K562 (cell line): Measurements from ENCODE around the gene ZNF699. TPM values are rescaled to one million over a fixed set of nuclear protein-coding genes. Genes with fewer than 3 reads are reported as not detected.

Experiments
- ATAC-seq: fragments of 200-7000 bp; cut with Tn5 transposase; 3 replicates; pipeline ENCODE4 v1.9.1; 2020; ENCODE audit warnings: moderate library complexity
- BruUV-seq: library from RNA; stranded (reverse); fragments of 400-500 nt; replicated peaks from 2 replicates; lab custom pipeline; 2021; lab: Mats Ljungman, UMichigan
- CTCF ChIA-PET: fragments of 300-600 bp; formaldehyde crosslinking; extraction: SDS; loops from one replicate; lab custom pipeline; 2021; ENCODE audit warnings: low intra/inter-chr PET ratio; lab: Yijun Ruan, JAX
- POLR2A ChIA-PET: fragments of 300-600, 350-650 bp; sonication (Branson Sonifier 250); formaldehyde crosslinking; extraction: SDS; loops from one replicate; lab custom pipeline; 2021; ENCODE audit warnings: antibody characterized with exemption, inconsistent platforms; lab: Yijun Ruan, JAX
- DNase-seq, 4 experiments: peaks; one replicate each; pipeline versions ENCODE4 v3.0.0 to v3.0.0-alpha.2; 2011 to 2018; ENCODE audit warnings: low spot score in 3 of 4, mixed read lengths in 3 of 4; ENCODE audit errors: extremely low read depth in 1 of 4
- FAIRE-seq: peaks from 2 replicates; lab custom pipeline; 2011; peaks lifted over from hg19 to GRCh38; lab: Jason Lieb, UNC
- H2AFZ ChIP-seq: 2 replicates; pipeline ENCODE4 v1.6.0; 2011; ENCODE audit warnings: low read depth, low read length, control low read depth, inconsistent platforms
- H3K27ac ChIP-seq: fragments of 200-600 bp; 3 replicates; pipeline ENCODE4 v1.8.0; 2011; ENCODE audit warnings: low read depth, mild to moderate bottlenecking, control low read depth, inconsistent platforms, low read length, moderate library complexity, mixed read lengths; ENCODE audit errors: extremely low read depth
- H3K27me3 ChIP-seq, 2 experiments: fragments of 300-600 bp in 1 of 2; 2 replicates in 1 of 2; 3 replicates in 1 of 2; pipeline versions ENCODE4 v1.6.0 to v1.8.0; 2011; ENCODE audit warnings: inconsistent platforms in 2 of 2, low read length in 2 of 2, mild to moderate bottlenecking in 1 of 2, mixed read lengths in 1 of 2, moderate library complexity in 1 of 2; ENCODE audit not compliant: control insufficient read depth in 2 of 2, insufficient read depth in 2 of 2
- H3K36me3 ChIP-seq: fragments of 300-600 bp; 3 replicates; pipeline ENCODE4 v1.8.0; 2011; ENCODE audit warnings: mild to moderate bottlenecking, low read length, inconsistent platforms; ENCODE audit not compliant: control insufficient read depth, insufficient read depth
- H3K4me1 ChIP-seq, 2 experiments: fragments of 200-600 bp in 1 of 2; replicated peaks in 1 of 2; 2 replicates in 1 of 2; 3 replicates in 1 of 2; pipeline versions ENCODE4 v1.5.1 to v1.8.0; 2011; ENCODE audit warnings: inconsistent platforms in 2 of 2, low read length in 2 of 2, mild to moderate bottlenecking in 1 of 2, mixed read lengths in 1 of 2, moderate library complexity in 1 of 2; ENCODE audit not compliant: control insufficient read depth in 2 of 2, insufficient read depth in 2 of 2
- H3K4me2 ChIP-seq: 2 replicates; pipeline ENCODE4 v1.6.1; 2011; ENCODE audit warnings: low read length, control low read depth, inconsistent platforms, mixed read lengths; ENCODE audit not compliant: insufficient read depth
- H3K4me3 ChIP-seq: fragments of 200-600 bp; sonication (generic), shearing (Covaris generic); 2 replicates; pipeline ENCODE4 v1.5.1; 2016; ENCODE audit warnings: control low read depth, inconsistent platforms
- H3K79me2 ChIP-seq: fragments of 200-600 bp; 3 replicates; pipeline ENCODE4 v1.8.0; 2011; ENCODE audit warnings: low read length, inconsistent platforms; ENCODE audit not compliant: control insufficient read depth, insufficient read depth
- H3K9ac ChIP-seq, 2 experiments: 2 replicates each; pipeline versions ENCODE4 v1.6.0 to v1.6.1; 2011; ENCODE audit warnings: low read depth in 2 of 2, low read length in 2 of 2, control low read depth in 1 of 2, inconsistent platforms in 1 of 2, mild to moderate bottlenecking in 1 of 2, mixed read lengths in 1 of 2; ENCODE audit not compliant: insufficient read depth in 1 of 2
- H3K9me1 ChIP-seq: one replicate; pipeline ENCODE4 v1.6.0; 2011; ENCODE audit warnings: inconsistent platforms, mild to moderate bottlenecking, low read length, moderate library complexity; ENCODE audit not compliant: control insufficient read depth, insufficient read depth
- H3K9me3 ChIP-seq: replicated peaks from 2 replicates; pipeline ENCODE4 v1.5.1; 2011; ENCODE audit warnings: low read depth, low read length, inconsistent platforms; ENCODE audit not compliant: control insufficient read depth, insufficient read depth
- H4K20me1 ChIP-seq: replicated peaks from 2 replicates; pipeline ENCODE4 v1.6.1; 2011; ENCODE audit warnings: low read length, inconsistent platforms, mixed read lengths; ENCODE audit not compliant: control insufficient read depth, insufficient read depth
- BRD4 ChIP-seq: fragments of 200-600 bp; sonication (generic); IDR thresholded peaks from 2 replicates; pipeline ENCODE4 v1.6.1; 2017; ENCODE audit warnings: inconsistent platforms
- GTF2E2 ChIP-seq: fragments of 200-800 bp; sonication (Bioruptor generic); IDR thresholded peaks from 2 replicates; pipeline ENCODE4 v1.6.1; 2016; ENCODE audit warnings: missing genetic modification characterization, missing compliant biosample characterization
- JUNB ChIP-seq: fragments of 450-650 bp; formaldehyde crosslinking; conservative IDR thresholded peaks from 2 replicates; pipeline ENCODE4 v1.4.0; 2020; ENCODE audit warnings: mild to moderate bottlenecking
- LCOR ChIP-seq: sonication (generic); formaldehyde crosslinking; IDR thresholded peaks from 2 replicates; pipeline ENCODE4 v1.8.0; 2022; ENCODE audit warnings: mild to moderate bottlenecking, missing genetic modification reagents
- MAFG ChIP-seq: fragments of 450-650 bp; conservative IDR thresholded peaks from 2 replicates; pipeline ENCODE4 v1.6.1; 2016; ENCODE audit warnings: missing genetic modification characterization, missing compliant biosample characterization
- MECOM ChIP-seq: fragments of 250-450 bp; sonication (Bioruptor Pico); IDR thresholded peaks from 2 replicates; pipeline ENCODE4 v1.8.0; 2022; ENCODE audit warnings: inconsistent platforms
- NCOA2 ChIP-seq, 2 experiments: fragments of 450-650 bp; IDR thresholded peaks; 2 replicates each; pipeline ENCODE4 v1.6.1; 2018; ENCODE audit warnings: mild to moderate bottlenecking in 2 of 2, moderate library complexity in 1 of 2; ENCODE audit not compliant: partially characterized antibody in 2 of 2
- PURB ChIP-seq: sonication (generic); formaldehyde crosslinking; IDR thresholded peaks from 2 replicates; pipeline ENCODE4 v1.9.0; 2021; ENCODE audit warnings: low read depth, mild to moderate bottlenecking, missing genetic modification reagents
- RBBP5 ChIP-seq: fragments of 200-600 bp; sonication (generic); IDR thresholded peaks from 2 replicates; pipeline ENCODE4 v1.6.1; 2012; ENCODE audit warnings: borderline replicate concordance, mild to moderate bottlenecking, low read length, control low read depth, inconsistent platforms; ENCODE audit not compliant: insufficient read depth, poor library complexity, severe bottlenecking
- RFX7 ChIP-seq: fragments of 250-450 bp; sonication (Bioruptor Pico); IDR thresholded peaks from 2 replicates; pipeline ENCODE4 v1.5.1; 2021; ENCODE audit warnings: mild to moderate bottlenecking
- SIX5 ChIP-seq, 2 experiments: IDR thresholded peaks; 2 replicates each; pipeline ENCODE4 v1.6.1; 2011; ENCODE audit warnings: low read length in 2 of 2, borderline replicate concordance in 1 of 2, low read depth in 1 of 2, mild to moderate bottlenecking in 1 of 2, moderate library complexity in 1 of 2; ENCODE audit not compliant: insufficient read depth in 1 of 2
- ZNF175 ChIP-seq: fragments of 200-800 bp; sonication (Bioruptor generic); IDR thresholded peaks from 2 replicates; pipeline ENCODE4 v1.6.1; 2016; ENCODE audit warnings: low read depth, mild to moderate bottlenecking, missing genetic modification characterization, missing compliant biosample characterization
- WGBS: fragments of 100-300 bp; shearing (Covaris generic); methylation state at CpG from one replicate; pipeline ENCODE4 v1.1.6; 2016; ENCODE audit warnings: low coverage, mixed read lengths; ENCODE audit not compliant: insufficient coverage; ENCODE audit errors: missing lambda C conversion rate; 5-methylcytosine and 5-hydroxymethylcytosine counted together
- in situ Hi-C: fragments of 300-500 bp; cut with MboI; formaldehyde crosslinking; loops from 4 replicates; pipeline ENCODE4 v1.15.0; 2018; ENCODE audit warnings: inconsistent platforms, mixed read lengths
- intact Hi-C: fragments of 100-400 bp; cut with micrococcal nuclease; formaldehyde crosslinking; loops from 2 replicates; pipeline ENCODE4 v1.14.2; 2022
- polyA plus RNA-seq, 8 experiments: library from polyadenylated mRNA; depleted of rRNA in 4 of 8; stranded (reverse) in 5 of 8; unstranded in 3 of 8; fragments of >200 nt; fragmentation: Nextera tagmentation in 2 of 8; fragmentation: Illumina TruSeq in 1 of 8; extraction: Ambion mirVana in 2 of 8; extraction: Trizol in 1 of 8; gene quantifications; 2 replicates each; pipeline versions ENCODE4 v1.2.1 to v1.2.3, GENCODE V29; 2011 to 2014; ENCODE audit warnings: inconsistent platforms in 1 of 8, missing spikeins in 1 of 8
- total RNA-seq, 7 experiments: library from RNA; depleted of rRNA in 6 of 7; stranded (reverse); fragments of >200 nt in 6 of 7; fragmentation: Illumina TruSeq in 2 of 7; extraction: Trizol in 2 of 7; gene quantifications; 2 replicates each; pipeline versions ENCODE4 v1.2.1 to v1.2.3, GENCODE V29; 2011 to 2021; ENCODE audit warnings: low replicate concordance in 1 of 7
- TF ChIP-seq, protein P1 (sequence below): fragments of 450-650 bp; formaldehyde crosslinking; IDR thresholded peaks from 2 replicates; pipeline ENCODE4 v1.4.0; 2020; ENCODE audit warnings: mild to moderate bottlenecking, moderate library complexity
- TF ChIP-seq, protein P2 (sequence below): fragments of 250-450 bp; sonication (Bioruptor Pico); IDR thresholded peaks from 2 replicates; pipeline ENCODE4 v1.8.0; 2022; ENCODE audit warnings: moderate library complexity, mild to moderate bottlenecking, inconsistent platforms
- TF ChIP-seq, protein P3 (sequence below), 2 experiments: fragments of 150-350 bp in 1 of 2; IDR thresholded peaks; 2 replicates each; pipeline ENCODE4 v1.6.1; 2012 to 2016; ENCODE audit warnings: low read depth in 2 of 2, low read length in 2 of 2, mild to moderate bottlenecking in 1 of 2, moderate library complexity in 1 of 2

Gene ZNF699
- total and polyA plus RNA-seq, 9 of the 15 experiments (the other 6 are each of a cell fraction or from before 2014, with no cell fraction given) = 0.08 to 4.1 (median 3.1) TPM

DNA sequence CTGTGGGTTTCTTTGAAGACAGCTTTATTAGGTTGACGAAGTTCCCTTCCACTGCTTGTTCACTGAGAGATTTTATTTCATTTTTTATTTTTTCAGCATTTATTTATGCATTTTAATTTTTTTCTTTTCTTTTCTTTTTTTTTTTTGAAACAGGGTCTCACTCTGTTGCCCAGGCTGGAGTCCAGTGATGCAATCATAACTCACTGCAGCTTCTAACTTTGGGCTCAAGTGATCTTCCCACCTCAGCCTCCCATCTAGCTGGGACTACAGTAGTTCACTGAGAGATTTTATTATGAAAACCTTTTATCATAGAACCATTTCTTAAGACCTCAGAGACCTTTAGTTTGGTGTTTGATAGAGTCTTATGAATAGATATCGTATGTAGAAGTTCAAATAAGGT lies 42.9 kb upstream of the ZNF699 start:
- H3K9me3 ChIP-seq = no peaks in the 10 kb centered on the region
- H3K27ac ChIP-seq = no peak overlapping the region
- no peak overlapping the region for H3K9ac ChIP-seq
- 3% methylated on average over 2 of the region's 2 CpGs for WGBS
- H3K4me2 ChIP-seq = no peak overlapping the region
- no peak for ATAC-seq
- H3K4me1 ChIP-seq = no peaks in the 10 kb centered on the region
- H2AFZ ChIP-seq = no peak overlapping the region
- no peaks in the 10 kb centered on the region for H3K9me1 ChIP-seq
- in situ Hi-C loops (no loop called here), intact Hi-C loops (no loop called here)
- no peak for DNase-seq
- BruUV-seq = no TSS peak
- POLR2A ChIA-PET = interaction anchor here (1.1 kb wide), 1 partner anchor 9 kb away, joined by 3 read pairs; no protein-coding TSS in a partner anchor
- FAIRE-seq = no peak
- no peaks in the 10 kb centered on the region for H3K27me3 ChIP-seq
- H4K20me1 ChIP-seq = no peaks in the 10 kb centered on the region
- no peaks in the 10 kb centered on the region for H3K79me2 ChIP-seq
- CTCF ChIA-PET = no interaction called here
- H3K36me3 ChIP-seq = no peaks in the 10 kb centered on the region
- no peak overlapping the region for H3K4me3 ChIP-seq
- TF ChIP-seq NCOA2 (IDR thresholded peaks at IDR 0.05; ENCODE audit: partially characterized antibody in 2 of 2) (no peak), GTF2E2 (tag) (no peak), MECOM (no peak), SIX5 (IDR thresholded peaks at IDR 0.05; ENCODE audit: borderline replicate concordance in 1 of 2, insufficient read depth in 1 of 2, low read depth in 1 of 2, low read length in 2 of 2) (no peak), RFX7 (CRISPR knock-in tag) (no peak), JUNB (CRISPR knock-in tag) (no peak), PURB (CRISPR knock-in tag) (no peak), MAFG (tag) (no peak), ZNF175 (CRISPR knock-in tag) (no peak), BRD4 (no peak), LCOR (no peak), RBBP5 (no peak)
- TF ChIP-seq, protein P1, sequence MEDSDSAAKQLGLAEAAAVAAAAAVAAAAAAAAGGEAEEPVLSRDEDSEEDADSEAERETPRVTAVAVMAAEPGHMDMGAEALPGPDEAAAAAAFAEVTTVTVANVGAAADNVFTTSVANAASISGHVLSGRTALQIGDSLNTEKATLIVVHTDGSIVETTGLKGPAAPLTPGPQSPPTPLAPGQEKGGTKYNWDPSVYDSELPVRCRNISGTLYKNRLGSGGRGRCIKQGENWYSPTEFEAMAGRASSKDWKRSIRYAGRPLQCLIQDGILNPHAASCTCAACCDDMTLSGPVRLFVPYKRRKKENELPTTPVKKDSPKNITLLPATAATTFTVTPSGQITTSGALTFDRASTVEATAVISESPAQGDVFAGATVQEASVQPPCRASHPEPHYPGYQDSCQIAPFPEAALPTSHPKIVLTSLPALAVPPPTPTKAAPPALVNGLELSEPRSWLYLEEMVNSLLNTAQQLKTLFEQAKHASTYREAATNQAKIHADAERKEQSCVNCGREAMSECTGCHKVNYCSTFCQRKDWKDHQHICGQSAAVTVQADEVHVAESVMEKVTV (CRISPR knock-in tag) = no peak
- TF ChIP-seq, protein P2, sequence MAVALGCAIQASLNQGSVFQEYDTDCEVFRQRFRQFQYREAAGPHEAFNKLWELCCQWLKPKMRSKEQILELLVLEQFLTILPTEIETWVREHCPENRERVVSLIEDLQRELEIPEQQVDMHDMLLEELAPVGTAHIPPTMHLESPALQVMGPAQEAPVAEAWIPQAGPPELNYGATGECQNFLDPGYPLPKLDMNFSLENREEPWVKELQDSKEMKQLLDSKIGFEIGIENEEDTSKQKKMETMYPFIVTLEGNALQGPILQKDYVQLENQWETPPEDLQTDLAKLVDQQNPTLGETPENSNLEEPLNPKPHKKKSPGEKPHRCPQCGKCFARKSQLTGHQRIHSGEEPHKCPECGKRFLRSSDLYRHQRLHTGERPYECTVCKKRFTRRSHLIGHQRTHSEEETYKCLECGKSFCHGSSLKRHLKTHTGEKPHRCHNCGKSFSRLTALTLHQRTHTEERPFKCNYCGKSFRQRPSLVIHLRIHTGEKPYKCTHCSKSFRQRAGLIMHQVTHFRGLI (CRISPR knock-in tag) = no peak
- TF ChIP-seq, protein P3, sequence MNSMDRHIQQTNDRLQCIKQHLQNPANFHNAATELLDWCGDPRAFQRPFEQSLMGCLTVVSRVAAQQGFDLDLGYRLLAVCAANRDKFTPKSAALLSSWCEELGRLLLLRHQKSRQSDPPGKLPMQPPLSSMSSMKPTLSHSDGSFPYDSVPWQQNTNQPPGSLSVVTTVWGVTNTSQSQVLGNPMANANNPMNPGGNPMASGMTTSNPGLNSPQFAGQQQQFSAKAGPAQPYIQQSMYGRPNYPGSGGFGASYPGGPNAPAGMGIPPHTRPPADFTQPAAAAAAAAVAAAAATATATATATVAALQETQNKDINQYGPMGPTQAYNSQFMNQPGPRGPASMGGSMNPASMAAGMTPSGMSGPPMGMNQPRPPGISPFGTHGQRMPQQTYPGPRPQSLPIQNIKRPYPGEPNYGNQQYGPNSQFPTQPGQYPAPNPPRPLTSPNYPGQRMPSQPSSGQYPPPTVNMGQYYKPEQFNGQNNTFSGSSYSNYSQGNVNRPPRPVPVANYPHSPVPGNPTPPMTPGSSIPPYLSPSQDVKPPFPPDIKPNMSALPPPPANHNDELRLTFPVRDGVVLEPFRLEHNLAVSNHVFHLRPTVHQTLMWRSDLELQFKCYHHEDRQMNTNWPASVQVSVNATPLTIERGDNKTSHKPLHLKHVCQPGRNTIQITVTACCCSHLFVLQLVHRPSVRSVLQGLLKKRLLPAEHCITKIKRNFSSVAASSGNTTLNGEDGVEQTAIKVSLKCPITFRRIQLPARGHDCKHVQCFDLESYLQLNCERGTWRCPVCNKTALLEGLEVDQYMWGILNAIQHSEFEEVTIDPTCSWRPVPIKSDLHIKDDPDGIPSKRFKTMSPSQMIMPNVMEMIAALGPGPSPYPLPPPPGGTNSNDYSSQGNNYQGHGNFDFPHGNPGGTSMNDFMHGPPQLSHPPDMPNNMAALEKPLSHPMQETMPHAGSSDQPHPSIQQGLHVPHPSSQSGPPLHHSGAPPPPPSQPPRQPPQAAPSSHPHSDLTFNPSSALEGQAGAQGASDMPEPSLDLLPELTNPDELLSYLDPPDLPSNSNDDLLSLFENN (IDR thresholded peaks at IDR 0.05; ENCODE audit: low read depth in 2 of 2, low read length in 2 of 2) = no peak
